ENCODE measurements around the gene CDHR5. TPM values are rescaled to one million over a fixed set of nuclear protein-coding genes. Genes with fewer than 3 reads are reported as not detected.

CDHR5 gene
- total RNA-seq, 1 donor from 2014 or later, result 0.07 TPM

DNA sequence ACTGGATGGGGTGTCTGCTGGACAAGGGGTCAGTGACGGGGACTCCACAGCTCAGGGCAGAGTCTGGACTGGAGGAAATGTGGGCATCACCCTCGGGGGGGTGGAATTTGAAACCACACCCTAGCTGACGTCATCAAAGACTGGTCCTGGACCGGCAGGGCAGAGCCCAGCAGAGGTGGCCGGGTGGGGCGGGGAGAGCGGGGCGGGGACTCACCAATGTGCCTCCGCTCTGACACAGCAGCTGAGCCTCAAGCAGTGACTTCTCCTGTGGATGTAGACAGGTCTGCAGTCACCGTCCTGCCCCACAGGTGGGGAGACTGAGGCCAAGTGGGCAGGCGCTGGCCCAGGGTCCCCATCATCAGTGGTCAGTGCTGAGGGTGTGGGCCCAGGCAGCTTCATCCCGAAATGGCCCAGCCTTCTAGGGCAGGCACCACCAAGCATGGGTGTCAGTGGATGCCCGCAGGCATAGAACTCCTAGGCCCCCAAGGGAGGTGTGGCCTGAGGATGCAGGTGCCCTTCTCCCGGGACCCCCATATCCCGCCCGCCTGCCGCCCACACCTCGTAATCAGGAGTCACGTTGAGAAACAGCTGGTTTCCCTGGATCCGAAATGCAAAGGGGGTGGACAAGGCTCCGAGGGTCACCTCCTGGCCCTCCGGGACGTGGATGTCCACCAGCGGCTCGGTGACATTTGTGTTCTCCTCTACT lies 603 bp downstream of the CDHR5 start:
- intact Hi-C loops (cut with micrococcal nuclease), result no loop called here

DNA sequence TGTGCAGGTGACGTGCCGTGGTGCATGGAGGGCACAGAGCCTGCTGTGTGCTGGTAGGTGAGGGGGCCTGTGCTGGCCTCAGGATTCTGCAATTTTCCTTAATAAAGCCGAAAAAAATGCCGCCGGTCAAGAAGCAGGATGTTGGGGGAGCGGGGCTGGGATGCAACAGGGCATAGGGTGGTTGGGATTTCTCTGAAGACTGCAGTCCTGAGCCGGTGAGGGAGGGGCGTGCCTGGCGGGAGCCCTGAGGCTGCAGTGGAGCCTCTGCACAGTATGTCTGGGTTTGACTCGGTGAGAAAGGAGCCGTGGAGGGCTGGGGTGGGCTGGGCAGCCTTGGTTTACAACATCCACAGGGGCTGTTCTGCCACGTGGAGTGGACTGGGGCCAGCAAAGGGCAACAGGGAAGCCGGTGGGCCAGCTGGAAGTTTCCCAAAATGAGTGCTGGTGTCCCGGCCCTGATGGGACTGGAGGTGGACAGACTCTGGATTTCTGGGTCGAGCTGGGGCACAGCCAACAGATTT lies 1.3 kb downstream of the CDHR5 start:
- intact Hi-C loops (cut with micrococcal nuclease), result no loop called here

DNA sequence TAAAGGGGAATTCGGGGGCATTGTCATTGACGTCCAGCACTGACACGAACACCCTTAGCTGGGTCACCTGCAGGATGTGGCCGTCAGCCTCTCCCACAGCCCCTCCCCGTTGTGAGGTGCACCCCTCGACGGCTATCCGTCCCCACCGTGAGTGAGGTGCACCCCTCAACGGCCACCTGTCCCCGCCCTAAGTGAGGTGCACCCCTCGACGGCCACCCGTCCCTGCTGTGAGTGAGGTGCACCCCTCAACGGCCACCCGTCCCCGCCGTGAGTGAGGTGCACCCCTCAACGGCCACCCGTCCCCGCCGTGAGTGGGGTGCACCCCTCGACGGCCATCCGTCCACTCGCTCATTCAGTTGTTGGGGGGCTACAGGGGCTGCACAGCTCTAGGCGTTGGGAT lies 2.9 kb downstream of the CDHR5 start:
- intact Hi-C loops (cut with micrococcal nuclease), result no loop called here

DNA sequence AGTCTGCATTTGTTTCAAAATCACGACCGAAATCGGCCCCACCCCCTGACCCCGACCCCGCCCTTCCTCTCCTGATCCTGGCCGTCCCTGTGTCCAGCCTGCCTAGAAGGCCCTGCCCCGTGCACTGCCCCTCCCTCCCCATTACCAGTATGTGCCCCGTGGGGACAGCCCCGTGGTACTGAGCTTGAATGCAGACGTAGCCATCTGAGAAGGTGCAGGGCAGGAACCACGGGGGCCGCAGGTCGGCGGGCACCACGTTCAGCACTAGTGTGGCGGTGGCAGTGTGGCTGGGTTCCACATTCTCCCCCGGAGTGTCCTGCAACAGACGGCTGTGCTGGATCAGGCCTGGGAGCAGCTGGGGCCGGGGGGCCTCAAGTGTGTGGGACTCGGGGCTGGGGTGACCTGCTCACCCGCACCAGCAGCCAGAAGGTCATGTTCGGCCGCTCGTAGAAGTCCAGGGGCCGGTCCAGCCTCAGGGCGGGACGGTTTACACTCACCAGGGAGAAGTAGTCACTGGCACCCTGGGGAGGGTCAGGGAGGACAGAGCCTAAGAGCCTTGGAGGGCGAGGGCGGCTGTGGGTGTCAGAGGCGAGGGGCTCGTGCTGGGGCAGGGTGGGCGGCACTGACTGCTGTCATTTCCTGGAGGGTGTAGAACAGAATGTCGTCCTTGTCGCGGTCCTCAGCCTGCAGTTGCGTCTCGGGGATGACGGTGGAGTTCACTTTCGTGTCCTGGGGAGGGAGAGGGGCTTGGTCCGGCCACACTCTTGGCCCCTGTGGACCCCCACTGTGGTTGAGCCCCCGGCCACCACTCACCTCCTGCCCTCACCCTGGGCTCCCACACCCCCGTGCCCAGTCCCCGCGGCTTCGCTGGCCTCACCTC lies 3.6 kb downstream of the CDHR5 start:
- intact Hi-C loops (cut with micrococcal nuclease), result no loop called here

DNA sequence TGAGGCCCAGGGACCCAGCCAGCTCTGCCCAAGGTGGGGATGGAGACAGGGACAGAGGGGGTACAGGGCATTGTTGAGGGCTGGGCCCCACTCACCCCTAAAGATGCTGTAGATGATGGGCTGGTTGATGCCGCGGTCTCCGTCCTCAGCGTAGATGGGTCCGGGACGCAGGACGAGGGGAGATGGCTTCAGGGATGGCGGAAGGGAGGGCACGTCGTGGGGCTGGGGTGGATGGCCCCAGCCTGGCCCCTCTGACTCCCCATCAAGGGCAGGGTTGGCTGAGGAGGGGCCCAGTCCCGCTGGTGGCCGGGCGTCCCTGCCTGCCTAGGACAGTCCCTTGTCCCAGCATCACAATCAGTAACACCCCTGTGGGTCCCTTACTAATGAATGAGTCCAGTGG lies 4.6 kb downstream of the CDHR5 start:
- intact Hi-C loops (cut with micrococcal nuclease), result no loop called here

DNA sequence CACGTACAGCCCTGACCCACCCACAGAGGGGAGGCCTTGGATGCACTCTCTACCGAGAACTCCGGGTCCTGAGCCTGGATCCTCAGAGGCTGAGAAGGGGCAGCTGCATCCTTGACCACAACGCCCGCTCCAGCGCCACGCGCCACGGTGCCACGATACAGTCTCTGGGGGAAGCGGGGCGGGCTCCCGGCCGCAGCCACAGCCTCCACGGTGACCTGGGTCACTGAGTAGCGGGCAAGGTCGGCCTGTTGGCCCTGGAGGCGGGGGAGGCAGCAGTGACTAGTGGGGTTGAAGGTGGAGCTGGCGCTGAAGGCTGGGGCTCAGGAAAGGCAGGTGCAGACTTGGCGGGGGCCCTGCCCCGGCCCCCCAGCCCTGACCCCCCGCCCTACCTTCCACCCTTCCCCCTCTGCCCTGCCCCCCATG lies 5.1 kb downstream of the CDHR5 start:
- intact Hi-C loops (cut with micrococcal nuclease), result loop anchor here (10.0 kb wide), 1 partner anchor 105 kb away; no protein-coding TSS in a partner anchor

DNA sequence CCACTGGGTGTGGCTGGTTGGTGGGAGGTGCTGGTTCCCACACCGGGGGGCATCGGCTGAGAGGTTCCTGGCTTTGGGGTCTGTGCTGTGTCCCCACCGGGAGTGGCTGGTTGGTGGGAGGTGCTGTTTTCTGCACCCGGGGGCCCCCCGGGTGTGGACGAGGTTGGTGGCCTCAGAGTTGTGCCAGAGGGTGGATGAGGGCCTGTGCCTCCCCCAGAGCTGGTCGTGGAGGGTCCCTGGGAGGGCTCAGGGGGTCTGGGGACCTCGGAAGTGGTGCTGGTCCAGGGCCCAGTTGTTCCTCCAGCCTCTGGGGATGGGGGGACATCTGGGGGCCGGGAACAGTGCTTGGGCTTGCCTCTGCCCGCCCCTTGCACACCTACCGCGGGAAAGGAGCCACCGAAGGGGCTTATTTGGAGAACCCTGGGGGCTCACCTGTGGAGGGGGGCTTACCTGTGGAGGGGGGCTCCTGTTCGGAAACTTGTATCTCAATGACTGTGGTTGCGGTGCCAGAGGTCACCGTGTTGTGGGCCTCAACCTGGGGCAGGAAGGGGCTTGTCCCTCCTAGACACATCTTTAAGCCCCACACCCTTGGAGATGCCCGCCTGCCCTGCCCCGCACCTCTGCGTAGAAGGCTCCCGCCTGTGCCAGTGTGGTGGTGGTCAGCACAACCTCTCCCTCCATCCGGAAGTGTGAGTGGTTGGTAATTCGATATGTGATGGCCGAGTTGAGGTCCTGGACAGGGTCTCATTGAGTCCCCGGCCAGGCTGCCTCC lies 5.7 kb downstream of the CDHR5 start:
- intact Hi-C loops (cut with micrococcal nuclease), result loop anchor here (10.0 kb wide), 1 partner anchor 106 kb away; no protein-coding TSS in a partner anchor

DNA sequence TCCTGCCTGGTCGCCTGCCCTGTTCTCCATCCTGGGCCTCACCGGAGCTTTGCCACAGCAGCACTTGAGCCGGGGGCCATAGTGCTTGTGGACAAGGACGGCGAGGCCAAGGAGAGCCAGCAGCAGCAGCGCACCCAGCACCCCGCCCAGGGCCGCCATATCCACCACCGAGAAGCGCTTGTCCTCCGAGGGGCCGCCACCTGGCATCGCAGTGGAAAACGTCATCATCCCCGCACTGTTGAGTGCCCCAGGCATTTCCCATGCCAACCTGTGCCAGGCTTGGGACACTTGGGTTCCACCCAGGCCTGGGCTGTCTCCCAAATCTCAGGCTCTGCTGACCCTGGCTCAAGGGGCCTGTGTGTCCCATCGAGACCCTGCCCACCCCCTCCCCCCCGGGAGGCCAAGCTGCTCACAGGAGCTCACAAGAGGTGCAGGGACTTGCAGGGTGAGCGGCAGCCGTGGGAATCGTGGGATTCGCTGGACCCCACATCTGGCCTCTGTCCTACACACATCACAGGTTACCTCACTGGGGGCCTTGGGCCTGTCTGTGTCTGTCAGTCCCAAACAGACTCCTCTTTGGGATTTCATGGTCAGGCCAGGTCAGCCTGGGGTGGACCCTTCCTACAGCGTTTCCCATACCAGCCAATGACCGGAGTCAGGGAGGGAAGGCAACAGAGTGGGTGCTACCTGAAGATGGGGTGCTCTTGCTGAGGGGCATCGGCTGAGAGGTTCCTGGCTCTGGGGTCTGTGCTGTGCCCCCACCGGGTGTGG lies 6.7 kb downstream of the CDHR5 start:
- intact Hi-C loops (cut with micrococcal nuclease), result loop anchor here (10.0 kb wide), 1 partner anchor 107 kb away; no protein-coding TSS in a partner anchor

DNA sequence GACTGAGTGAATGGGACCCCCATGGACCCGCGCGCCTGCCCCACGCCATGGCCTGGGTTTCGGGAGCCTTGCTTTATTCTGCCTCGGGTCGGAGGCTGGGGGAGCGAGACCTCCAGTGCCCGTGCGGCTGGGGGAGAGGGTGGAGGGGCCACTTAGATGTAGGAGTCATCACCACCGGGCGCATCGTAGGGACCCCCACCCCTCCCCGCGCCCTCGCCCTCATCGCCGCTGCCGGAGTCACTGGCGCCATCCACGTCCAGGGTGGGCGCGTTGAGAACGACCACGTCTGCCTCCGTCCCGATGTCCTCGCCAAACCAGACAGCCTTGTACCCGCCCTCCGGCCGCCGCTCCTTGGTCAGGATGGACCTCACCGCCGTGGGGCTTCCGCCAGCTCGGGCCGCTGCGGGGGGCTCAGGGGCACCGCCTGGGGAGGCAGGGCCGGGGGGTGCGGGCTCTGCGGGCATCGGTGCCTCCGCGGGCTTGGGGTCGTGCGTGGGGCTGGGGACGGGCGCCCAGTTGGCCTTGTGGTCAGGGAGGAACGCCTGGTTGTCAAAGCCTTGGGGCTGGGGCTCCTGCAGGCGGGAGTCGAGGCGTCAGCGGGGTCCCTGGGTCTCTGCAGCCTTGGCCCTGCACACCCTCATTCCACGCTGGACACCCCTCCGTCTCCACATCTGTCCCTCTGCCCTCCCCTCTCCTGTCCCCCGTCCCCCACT lies 7.4 kb downstream of the CDHR5 start:
- intact Hi-C loops (cut with micrococcal nuclease), result loop anchor here (10.0 kb wide), 1 partner anchor 107 kb away; no protein-coding TSS in a partner anchor

DNA sequence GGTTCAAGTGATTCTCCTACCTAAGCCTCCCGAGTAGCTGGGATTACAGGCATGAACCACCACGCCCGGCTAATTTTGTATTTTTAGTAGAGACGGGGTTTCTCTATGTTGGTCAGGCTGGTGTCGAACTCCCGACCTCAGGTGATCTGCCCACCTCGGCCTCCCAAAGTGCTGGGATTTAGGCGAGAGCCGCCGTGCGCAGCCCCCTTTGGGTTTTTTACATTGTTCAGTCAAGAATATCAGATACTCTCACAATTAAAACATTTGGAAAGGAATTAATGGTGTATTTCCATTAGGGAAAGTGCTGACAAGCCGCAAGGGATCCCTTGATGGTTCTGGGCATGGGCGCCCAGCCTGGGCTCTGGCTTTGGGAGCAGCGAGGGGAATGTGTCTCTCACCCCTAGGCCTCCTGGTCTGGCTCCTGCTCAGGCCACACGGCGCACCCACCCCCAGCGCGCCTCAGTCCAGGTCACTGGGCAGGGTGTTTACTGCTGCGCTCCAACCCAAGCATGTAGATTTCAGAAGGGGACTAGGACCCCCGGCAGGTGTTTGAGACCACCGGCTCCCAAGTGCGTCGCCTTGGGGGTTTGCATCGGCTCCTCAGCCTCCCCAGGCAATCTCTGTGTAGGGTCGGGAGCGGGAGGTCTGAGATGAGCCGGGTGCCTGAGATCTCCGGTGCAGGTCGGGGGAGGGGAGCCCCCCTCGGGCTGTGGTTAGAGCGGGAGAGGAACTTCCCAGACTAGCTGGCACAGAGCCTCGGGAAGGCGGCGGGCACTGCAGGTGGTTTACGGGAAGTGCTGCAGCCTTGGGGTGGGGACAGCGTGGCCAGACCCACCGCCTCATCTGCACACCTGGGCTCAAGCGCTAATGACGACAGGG lies 8.2 kb downstream of the CDHR5 start:
- intact Hi-C loops (cut with micrococcal nuclease), result loop anchor here (10.0 kb wide), 1 partner anchor 108 kb away; no protein-coding TSS in a partner anchor

DNA sequence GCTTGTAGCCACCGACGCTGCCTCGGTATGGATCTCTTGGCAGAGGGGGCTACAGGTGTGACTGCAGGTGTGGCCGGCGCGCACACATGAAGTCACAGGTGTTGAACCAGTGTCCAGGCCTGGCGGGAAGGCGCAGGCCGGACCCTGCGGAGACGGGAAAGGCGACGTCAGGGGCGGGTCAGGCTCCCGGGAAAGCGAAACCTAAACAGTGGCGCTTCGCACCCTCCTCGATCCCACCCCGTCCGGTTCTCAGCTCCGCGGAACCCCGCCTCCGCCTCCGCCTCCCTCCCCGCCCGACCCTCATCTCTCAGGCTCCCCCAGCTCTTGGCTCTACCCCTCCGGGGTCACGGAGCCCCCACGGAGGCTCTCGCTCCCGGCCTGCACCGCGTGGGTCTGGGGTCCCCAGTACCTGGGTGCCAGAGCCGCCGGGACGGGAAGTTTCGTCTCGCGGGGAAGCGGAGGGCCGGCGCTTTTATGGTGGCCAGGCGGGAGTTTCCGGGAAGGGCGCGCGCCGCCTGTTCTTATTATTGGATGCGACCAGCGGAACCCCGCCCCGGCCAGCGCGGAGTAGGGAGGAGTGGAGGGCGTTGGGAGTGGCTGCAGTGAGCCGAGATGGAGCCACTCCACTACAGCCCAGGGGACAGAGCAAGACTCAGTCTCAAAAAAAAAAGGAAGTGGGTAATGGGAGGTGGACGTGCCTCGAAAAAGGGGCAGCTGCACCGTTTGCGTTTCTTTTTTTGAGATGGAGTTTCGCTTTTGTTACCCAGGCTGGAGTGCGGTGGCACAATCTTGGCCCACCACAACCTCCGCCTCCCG lies 9.0 kb downstream of the CDHR5 start, which contains the start of gene IRF7:
Gene IRF7, minus strand, starts transcription at position 447 of the 816 bp plus-strand sequence. CDS start 586 bp downstream, outside the sequence.
- intact Hi-C loops (cut with micrococcal nuclease), result loop anchor here (10.0 kb wide), 1 partner anchor 109 kb away; no protein-coding TSS in a partner anchor

DNA sequence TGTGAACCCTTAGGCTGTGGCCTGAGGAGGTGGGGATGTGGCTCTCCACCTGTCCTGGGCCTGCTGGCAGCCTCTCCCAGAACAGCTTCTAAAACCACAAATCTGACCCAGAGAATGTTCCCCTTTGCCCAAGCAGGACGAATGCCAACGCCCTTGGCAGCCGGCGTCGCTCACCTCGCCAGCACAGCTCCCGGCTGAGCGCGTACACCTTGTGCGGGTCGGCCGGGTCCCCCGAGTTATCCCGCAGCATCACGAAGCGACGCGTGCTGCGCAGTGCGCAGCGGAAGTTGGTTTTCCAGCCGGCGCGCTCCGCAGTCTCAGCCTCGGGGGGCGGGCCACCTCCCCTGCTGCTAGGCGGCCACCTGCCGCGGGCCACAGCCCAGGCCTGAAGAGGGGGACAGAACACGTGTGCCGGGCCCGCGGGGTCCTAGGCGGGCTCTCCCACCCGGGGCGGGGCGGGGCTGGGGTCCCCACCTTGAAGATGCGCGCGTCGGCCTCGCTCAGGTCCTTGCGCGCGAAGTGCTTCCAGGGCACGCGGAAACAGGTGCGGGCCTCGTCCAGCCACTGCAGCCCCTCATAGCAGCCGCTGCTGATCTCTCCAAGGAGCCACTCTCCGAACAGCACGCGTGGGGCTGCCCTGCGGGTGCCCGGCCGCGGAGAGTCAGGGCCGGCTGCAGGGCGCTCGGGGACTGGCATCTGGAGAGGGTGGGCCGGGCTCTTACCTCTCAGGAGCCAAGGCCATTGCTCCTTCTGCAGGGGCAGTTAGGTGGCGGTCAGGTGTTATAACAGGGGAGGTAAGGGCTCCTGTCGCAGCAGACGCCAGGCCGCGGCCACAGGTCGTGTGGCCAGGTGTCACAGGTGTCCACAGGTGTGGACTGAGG lies 9.9 kb downstream of the CDHR5 start:
- intact Hi-C loops (cut with micrococcal nuclease), result loop anchor here (10.0 kb wide), 1 partner anchor 110 kb away; no protein-coding TSS in a partner anchor

DNA sequence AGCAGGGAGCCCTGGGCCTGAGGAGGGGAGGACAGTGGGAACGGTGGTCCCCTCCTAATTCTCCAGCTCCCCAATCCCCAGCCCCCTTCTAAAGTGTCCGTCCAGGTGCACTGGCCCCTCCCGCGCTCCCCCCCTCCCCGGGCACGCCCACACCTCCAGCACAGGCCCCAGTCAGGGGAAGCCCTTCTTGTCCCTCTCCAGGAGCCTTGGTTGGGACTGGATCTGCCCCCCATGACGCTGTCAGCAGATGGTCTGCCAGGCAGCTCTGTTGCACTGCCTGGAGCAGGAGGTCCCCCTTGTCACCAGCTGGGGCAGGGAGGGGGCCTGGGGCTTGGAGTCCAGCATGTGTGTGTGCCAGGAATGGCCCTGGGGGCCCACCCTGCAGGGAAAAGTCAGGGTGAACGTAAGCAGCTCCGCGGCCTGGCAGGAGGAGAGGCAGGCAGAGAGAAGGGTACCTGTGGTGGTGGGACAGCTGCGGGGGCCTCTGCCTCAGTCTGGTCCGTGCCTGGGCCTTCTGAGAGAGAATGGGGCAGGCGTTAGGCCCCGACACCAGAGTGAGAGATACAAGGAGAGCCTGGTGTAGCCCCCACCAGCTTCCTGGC lies 10.6 kb downstream of the CDHR5 start:
- intact Hi-C loops (cut with micrococcal nuclease), result loop anchor here (10.0 kb wide), 1 partner anchor 111 kb away; no protein-coding TSS in a partner anchor

DNA sequence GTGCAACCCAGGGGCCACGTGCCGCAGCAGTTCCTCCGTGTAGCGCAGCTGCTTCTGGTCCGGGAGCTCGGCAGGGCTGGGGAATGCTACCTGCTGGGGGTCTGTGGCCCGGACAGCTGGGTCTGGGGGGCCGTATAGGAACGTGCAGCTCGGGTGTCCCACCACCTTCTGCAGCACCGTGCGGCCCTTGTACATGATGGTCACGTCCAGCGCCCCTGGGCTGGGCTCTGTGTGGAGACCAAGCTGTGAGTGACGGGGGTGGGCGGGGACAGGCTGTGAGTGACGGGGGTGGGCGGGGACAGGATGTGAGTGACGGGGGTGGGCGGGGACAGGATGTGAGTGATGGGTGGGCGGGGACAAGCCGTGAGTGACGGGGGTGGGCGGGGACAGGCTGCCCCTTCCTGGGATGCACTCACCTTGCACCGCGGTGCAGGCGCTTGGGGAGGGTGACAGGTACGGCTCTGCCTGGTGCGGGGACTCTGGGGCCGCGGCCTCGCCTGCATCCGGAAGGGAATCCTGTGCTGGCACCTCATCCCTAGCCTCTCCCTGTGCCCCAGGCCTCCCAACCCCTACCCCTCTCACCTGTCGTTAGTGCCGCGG lies 11.3 kb downstream of the CDHR5 start:
- intact Hi-C loops (cut with micrococcal nuclease), result loop anchor here (1.0 to 10.0 kb wide), 3 partner anchors 45 to 111 kb away; partner anchors contain the start of genes LMNTD2 and RASSF7

DNA sequence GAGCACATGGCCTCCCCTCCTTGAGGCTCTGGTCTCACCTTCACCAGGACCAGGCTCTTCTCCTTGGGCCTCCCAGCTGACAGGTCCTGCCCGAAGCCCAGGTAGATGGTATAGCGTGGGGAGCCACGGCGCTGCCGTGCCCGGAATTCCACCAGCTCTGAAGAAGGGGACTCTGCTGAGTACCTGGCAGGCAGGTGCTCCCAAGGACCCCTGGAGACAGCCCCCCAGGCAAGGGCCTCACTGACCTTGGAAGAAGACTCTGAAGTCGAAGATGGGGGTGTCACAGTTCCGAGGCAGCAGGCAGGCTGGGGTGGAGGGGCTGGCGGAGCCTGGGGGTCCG lies 11.8 kb downstream of the CDHR5 start:
- intact Hi-C loops (cut with micrococcal nuclease), result loop anchor here (1.0 to 10.0 kb wide), 3 partner anchors 45 to 112 kb away; partner anchors contain the start of genes LMNTD2 and RASSF7

Data from T-helper 2 cell treated with Interferon-gamma antibody and Interleukin-4, amounts not matched to agents 100 ng/mL and 5 ng/mL, for 36 hours (primary cell).